Measurements from ENCODE around the gene DPYSL5. TPM values are rescaled to one million over a fixed set of nuclear protein-coding genes. Genes with fewer than 3 reads are reported as not detected.

DPYSL5 gene
- total RNA-seq, 1 donor from 2014 or later = 201 TPM

DNA sequence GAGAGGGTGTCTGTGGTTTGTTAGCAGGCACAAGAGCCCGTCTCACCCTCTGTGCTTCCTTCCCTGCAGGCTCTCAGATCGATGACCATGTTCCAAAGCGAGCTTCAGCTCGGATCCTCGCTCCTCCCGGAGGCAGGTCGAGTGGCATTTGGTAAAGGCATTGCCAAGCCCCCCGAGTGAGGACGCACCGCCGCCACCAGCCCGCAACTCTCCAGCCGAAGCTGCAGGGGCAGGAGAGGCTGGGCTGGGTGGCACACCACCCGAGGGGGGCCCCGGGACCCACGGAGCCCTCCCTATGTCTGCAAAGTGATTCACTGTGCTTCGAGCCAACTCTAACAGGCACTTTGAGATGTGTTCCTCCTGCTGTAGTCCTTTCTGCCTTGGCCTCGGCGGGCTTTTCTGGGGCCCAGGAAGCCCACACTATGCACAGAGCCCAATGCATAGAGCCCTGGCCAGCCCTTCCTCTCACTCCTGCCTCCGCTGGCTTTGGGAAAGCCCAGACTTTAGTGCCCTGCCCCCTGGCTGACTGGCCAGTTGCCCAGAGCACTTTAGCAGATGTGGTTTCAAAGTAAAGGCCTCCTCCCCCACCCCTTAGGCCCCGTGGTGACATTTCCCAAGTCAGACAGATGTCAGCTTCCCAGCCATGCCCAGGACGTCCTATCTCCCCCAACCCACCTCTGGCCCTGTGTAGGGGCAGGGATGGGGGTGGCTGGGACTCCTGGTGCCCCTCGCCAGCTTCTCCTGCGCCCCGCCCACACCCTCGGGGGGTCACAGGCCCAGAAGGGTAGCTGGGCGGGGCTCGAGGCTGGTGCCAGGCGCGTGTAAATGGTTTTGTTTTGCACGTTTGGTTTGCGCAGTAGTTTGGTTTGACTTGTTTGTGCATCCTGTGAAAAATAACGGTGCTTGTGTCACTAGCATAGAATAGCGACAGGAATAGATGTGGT is 99.2 kb downstream of the DPYSL5 start:
- TF ChIP-seq, protein P1, sequence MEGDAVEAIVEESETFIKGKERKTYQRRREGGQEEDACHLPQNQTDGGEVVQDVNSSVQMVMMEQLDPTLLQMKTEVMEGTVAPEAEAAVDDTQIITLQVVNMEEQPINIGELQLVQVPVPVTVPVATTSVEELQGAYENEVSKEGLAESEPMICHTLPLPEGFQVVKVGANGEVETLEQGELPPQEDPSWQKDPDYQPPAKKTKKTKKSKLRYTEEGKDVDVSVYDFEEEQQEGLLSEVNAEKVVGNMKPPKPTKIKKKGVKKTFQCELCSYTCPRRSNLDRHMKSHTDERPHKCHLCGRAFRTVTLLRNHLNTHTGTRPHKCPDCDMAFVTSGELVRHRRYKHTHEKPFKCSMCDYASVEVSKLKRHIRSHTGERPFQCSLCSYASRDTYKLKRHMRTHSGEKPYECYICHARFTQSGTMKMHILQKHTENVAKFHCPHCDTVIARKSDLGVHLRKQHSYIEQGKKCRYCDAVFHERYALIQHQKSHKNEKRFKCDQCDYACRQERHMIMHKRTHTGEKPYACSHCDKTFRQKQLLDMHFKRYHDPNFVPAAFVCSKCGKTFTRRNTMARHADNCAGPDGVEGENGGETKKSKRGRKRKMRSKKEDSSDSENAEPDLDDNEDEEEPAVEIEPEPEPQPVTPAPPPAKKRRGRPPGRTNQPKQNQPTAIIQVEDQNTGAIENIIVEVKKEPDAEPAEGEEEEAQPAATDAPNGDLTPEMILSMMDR (conservative IDR thresholded peaks at IDR 0.05) = no peak
- no peak overlapping the region for H3K27ac Mint-ChIP-seq (ENCODE audit: unreplicated experiment)
- no peaks in the 10 kb centered on the region for H3K27me3 Mint-ChIP-seq (ENCODE audit: low read depth)
- DNase-seq (ENCODE audit: low read depth, low spot score) = no peak
- peaks cover 20% of the 10 kb centered on the region for H3K36me3 Mint-ChIP-seq (ENCODE audit: low read depth)
- peaks cover 6% of the 10 kb centered on the region for H3K4me1 Mint-ChIP-seq
- H3K9me3 Mint-ChIP-seq = no peaks in the 10 kb centered on the region
- no peak overlapping the region for H3K4me3 Mint-ChIP-seq

DNA sequence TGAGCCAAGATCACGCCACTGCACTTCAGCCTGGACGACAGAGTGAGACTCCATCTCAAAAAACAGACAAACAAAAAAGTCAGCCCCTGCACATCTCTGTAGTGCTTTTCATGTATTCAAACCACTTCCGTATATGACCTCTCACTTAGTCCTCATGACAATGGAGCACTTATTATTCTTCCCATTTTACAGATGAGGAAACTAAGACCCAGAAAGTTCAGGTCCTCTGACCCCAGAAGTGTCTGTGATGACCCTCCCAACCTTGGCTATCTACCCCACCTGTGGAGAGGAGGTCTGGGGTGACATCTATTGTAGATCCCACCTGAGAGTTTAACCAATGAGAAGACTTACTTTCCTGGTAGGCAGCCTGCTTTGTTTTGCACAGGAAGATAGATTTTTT is 100.9 kb downstream of the DPYSL5 start:
- Mint-ChIP-seq H3K9me3 (no peaks in the 10 kb centered on the region), H3K27me3 (ENCODE audit: low read depth) (no peaks in the 10 kb centered on the region), H3K4me3 (no peak overlapping the region), H3K27ac (ENCODE audit: unreplicated experiment) (peak overlapping the region; percentile 6), H3K36me3 (ENCODE audit: low read depth) (peaks cover 12% of the 10 kb centered on the region), H3K4me1 (no peaks in the 10 kb centered on the region)
- DNase-seq (ENCODE audit: low read depth, low spot score) = no peak
- TF ChIP-seq, protein P1 (conservative IDR thresholded peaks at IDR 0.05) = no peak

DNA sequence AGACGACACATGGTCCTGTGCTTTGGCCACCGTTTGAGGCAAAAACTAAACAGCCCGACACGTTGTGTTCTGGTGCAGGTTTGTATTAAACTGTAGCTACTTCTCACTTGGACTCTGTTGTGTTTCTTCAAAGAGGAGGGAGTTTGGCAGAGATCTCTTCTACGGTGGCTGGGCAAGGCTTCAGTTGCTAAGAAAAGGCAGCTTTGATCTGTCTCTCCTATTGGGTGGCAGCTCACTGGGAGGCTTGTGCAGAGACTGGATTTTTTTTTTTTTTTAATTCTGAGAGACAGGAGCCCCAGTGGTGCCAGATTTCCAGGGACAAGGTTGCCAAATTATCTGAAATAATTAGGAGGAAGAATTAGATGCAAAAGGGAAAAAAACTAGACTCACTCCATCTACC is 102.3 kb downstream of the DPYSL5 start:
- Mint-ChIP-seq H3K4me3 (no peak overlapping the region), H3K4me1 (no peaks in the 10 kb centered on the region), H3K27ac (ENCODE audit: unreplicated experiment) (no peak overlapping the region), H3K9me3 (no peaks in the 10 kb centered on the region), H3K36me3 (ENCODE audit: low read depth) (peaks cover 10% of the 10 kb centered on the region), H3K27me3 (ENCODE audit: low read depth) (peaks cover 12% of the 10 kb centered on the region)
- TF ChIP-seq, protein P1 (conservative IDR thresholded peaks at IDR 0.05) = no peak
- no peak for DNase-seq (ENCODE audit: low read depth, low spot score)

DNA sequence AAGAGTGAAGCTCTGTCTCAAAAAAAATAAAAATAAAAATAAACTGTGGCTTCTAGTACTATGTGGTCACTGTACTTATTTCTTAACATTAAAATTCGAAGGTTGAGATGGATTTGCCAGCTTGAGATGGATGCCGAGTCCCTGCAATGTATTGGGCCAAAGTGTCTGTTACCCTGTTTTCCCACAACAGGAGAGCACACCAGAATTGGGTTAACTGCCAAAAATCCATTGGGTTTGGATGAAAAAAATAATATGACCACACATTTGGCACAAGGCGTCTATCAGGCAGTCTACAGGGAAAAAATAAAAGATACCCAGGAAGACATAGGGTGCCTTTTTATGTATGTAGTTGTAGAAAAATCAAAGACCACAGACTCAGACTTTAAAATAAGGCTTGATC is 103.3 kb downstream of the DPYSL5 start:
- H3K27me3 Mint-ChIP-seq (ENCODE audit: low read depth) = peaks cover 19% of the 10 kb centered on the region
- no peaks in the 10 kb centered on the region for H3K9me3 Mint-ChIP-seq
- DNase-seq (ENCODE audit: low read depth, low spot score) = no peak
- no peak overlapping the region for H3K4me3 Mint-ChIP-seq
- no peaks in the 10 kb centered on the region for H3K4me1 Mint-ChIP-seq
- no peak overlapping the region for H3K27ac Mint-ChIP-seq (ENCODE audit: unreplicated experiment)
- peaks cover 10% of the 10 kb centered on the region for H3K36me3 Mint-ChIP-seq (ENCODE audit: low read depth)
- TF ChIP-seq, protein P1 (conservative IDR thresholded peaks at IDR 0.05) = no peak

DNA sequence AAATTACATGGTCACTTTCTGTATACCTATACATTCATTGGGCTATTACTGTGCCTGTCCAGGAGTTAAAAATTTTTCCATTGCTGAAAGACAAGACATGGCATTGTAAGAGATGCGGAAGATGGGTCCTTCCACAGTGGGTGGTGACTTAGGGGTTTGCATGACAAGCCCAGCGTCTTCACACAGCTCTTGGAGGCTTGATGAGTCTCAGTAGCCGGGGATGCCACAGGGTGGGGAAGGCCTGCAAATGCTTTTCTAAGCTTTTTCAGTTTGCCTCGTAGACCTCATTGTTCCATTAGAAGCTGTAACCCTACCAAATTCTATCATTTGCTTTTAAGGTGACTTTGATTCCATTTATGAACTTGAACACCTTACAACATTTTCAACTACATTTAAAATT is 104.4 kb downstream of the DPYSL5 start:
- H3K27ac Mint-ChIP-seq (ENCODE audit: unreplicated experiment) = no peak overlapping the region
- peaks cover 8% of the 10 kb centered on the region for H3K36me3 Mint-ChIP-seq (ENCODE audit: low read depth)
- H3K9me3 Mint-ChIP-seq = no peaks in the 10 kb centered on the region
- peaks cover 27% of the 10 kb centered on the region for H3K27me3 Mint-ChIP-seq (ENCODE audit: low read depth)
- no peaks in the 10 kb centered on the region for H3K4me1 Mint-ChIP-seq
- DNase-seq (ENCODE audit: low read depth, low spot score) = no peak
- no peak overlapping the region for H3K4me3 Mint-ChIP-seq
- TF ChIP-seq, protein P1 (conservative IDR thresholded peaks at IDR 0.05) = no peak
